ENCODE results near the gene CST5.
"Not testable (repeated sequence)": the region's sequence is repeated elsewhere in the genome, so short reads cannot be mapped to it uniquely, and the experiment has no call there.

The CST5 gene

DNA sequence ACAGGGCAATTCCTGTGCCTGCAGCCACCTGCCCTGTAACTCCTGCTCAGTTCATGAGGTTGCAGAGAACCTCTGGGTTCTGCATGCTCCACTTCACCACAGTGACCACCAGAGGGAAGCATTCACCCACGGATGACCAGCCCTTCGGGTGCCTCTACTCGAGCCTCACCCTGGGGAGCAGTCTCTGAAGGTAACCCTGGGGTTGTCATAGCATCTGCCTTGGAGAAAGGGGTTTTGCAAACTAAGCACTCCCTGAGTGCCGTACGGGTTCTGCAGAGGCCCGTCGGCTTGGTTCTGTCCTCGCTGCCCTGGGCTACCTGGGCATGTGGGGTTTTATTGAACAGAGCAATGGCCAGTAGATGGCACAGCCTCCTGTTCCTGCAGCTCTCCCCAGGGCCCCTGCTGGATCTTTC lies 10.2 kb upstream of the CST5 start:
- DNase-seq (ENCODE audit: low spot score) = peak; percentile 15

DNA sequence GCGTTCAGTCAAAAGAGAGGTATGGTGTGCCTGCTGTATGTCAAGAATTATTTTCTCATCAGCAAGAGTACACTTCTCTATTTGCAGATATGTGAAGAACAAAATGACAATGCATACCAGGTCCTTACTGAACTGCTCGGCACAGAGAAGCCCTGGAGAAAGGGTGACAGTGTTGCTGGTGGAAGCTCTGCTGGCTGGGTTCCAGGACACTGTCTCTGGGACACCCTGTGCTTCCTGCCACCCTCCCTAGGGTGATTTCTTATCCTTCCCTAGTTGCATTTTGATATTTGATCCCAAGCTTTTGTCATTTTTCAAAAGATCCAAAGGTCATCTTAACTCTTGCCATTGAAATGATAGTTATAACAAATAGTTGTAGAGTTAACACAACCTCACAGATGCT lies 8.3 kb upstream of the CST5 start:
- DNase-seq (ENCODE audit: low spot score) = no peak

DNA sequence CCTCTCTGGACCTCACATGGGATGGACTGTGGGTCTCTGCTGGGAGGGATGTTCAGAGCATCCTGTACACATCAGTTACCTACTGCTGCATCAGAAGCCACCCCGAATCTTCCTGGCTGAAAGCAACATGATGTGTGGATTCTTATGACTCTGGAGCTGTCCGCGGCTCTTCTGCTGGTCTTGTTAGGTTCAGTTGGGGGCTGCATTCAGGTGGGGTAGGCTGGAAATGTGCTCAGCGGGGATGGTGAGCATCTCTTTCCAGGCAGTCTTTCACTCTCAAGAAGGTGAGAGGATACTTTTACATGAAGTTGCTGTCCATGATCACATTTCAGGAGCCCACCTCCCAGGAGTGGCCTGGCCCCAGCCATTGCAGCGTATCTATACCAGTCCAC lies 5.2 kb upstream of the CST5 start:
- DNase-seq (ENCODE audit: low spot score) = no peak

DNA sequence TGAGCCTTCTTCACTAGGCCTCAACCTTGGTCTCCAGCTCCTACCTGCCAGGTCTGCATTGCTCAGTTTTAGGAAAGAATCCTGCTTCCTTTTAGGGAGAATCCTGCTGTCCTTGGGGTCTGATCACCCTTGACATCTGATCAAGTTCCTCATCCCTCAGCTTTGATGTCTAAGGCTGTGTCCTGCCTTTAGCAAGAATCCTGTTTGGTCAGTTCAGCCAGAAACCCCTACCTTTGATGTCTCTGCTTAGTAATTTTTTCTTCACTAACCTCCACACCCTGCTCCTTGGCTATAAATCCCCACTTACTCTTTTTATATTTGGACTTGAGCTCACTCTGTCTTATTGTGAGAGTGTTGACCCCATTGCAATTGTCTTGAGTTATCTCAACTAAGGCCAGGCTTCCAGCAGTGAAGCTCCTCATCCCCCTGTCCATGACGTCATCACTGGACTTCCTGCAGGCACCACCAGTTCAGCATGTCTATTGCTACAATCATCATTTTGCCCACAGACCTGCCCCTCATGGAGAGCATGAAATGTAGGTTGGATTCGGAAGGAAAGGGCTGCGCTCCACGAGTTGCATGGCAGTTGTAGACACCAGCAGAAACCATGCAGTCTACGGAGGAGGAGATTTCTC lies 4.7 kb upstream of the CST5 start:
- no peak for DNase-seq (ENCODE audit: low spot score)

DNA sequence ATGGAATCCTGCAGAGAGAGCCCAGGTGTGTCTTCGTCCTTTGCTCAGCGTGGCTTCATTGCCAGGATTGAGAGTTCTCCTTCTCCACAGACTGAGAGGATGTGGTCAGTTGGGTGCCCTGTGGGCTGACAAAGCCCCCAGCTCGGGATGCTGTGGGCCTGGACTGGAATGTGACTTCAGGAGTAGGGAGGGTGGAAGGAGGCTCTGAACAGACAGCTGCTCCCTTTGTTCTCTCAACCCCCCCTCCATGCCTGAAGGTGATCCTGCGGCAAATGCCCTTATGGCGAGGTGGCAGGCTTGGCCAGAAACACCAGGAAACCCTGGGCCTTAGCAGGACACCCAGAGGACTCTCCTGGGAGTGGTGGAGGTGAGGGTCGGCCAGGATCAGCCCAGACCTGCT lies 1.8 kb upstream of the CST5 start:
- no peak for DNase-seq (ENCODE audit: low spot score)

DNA sequence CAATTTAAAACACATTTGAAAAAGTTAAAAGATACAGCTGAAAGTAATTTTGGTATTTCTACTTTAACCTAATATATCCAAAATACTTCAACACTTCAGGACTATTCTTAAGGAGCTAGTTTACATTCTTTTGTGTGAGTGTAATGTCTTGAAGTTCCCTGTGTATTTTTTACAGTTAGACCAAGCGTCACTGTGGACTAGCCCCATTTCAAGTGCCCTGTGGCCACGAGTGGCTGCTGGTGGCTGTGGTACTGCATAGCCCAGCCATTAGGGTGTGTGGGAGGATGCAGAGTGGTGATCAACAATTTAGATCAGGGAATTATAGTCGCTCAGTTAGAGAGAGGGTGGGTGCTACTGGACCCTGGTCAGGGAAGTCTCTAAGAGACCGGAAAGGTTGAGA lies 869 bp upstream of the CST5 start:
- no peak for DNase-seq (ENCODE audit: low spot score)

DNA sequence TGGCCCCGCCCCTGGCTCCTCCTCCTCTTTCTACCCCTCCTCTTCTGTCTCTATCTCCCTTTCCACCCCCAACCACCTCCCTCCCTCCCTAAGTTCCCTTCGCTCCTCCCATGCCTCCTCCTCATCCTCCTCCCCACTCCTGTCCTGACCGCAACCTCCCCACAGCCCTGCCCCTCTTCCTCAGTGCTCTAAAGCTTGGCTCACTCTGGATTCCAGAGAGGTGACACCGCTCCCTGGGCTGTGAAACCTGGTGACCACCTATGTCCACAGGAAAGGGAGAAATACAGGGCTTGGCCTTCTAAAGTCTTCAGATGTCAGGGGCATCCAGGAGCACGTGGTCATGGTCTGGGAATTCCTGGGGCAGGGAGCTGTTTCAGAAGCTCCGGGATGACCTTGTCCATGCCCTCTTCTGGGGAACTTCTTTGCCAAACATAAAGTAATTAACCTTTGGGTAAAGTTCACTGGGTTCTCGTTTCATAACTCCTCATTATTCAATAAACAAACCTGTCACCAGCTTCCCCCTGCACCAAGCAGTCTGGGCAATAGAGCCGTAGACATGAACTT lies 345 bp upstream of the CST5 start:
- DNase-seq (ENCODE audit: low spot score) = no peak

DNA sequence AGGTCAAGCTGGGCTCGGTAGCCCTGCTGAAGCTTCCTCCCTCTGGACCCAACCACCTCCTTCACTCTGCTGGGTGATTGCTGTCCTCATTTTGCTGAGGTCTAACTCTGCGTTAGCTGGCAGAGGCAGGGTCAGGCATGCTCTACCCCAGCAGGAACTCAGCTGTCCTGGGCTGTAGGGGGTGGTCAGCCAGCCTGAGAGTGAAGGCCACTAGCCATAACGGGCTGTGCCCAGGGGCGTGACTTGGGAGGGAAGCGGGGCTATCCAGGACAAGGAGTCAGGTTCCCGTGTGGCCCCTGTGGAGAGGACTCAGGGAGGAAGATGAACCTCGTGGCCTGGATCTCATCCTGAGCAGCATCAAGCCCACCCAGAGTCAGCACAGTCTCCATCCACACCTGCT lies 761 bp downstream of the CST5 start:
- no peak for DNase-seq (ENCODE audit: low spot score)

DNA sequence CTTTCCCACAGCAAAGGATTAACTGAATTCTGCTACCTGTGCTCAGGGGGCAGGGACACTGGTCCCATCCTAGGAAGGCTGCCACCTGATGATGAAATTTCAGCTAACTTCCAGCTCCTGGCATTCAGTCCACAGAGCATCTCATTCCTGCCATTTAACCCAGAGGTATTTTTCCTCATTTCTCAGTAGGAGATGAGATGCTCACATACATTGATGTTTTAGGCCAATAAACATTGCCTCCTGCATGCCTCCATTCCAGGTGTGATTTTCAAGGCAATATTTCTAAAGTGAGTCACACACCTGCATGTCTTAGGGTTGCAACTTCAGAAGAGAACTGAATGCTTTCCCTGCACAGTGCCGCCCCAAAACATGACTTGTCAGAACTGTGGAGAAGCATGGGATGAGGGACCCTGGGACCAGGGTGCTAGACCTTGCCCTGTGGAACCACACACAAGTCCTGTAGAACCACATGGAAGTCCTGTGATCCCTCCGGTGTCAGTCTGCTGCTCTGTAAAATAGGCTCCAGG lies 1.5 kb downstream of the CST5 start:
- DNase-seq (ENCODE audit: low spot score) = not testable (repeated sequence)

DNA sequence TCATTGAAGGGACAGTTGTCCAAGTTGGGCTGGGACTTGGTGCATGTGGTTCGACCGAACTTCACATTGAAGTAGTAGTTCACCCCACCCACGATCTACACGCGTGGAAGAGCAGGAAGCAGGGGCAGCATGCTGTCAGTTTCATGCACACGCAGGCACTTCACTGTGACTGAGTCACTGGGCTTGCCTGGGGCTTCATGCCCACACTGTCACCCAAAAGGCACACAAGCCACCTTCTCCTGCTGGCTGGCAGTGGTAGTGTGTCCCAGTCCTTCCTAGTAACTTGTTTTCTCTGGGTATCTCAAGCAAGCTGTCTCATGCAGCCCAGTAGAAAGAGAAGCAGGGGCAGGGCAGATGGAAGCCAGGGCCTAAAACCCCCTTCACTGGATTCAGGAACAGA lies 2.0 kb downstream of the CST5 start:
- no peak for DNase-seq (ENCODE audit: low spot score)

DNA sequence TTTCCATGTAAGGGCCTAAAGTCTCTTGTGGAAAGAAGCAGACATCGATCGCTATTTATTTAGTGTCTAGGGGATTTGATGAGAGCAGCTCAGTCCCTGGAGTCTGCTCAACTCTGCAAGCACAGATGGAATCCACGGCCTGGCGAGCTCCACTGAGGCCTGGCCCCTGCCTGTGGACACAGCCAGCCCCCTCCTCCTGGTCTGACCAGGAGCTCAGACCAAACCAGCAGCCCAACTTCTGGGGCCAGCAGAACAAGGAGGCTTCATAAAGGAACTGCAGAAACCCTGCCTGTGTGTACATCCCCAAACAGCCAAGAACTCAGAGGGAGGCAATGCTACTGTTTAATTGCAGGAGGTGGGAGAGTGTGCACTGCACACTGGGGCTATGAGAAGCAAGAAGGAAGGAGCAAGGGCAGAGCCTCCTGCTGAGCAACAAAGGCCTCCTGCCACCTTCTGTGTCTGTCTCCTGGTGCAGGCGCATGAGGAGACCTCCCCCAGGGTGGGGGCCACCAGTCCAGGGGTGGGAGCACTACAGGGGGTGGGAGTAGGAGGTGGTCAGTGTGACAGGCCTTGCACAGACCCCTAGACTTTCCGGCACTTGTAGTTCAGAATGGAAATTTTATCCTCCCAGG lies 3.8 kb downstream of the CST5 start:
- no peak for DNase-seq (ENCODE audit: low spot score)

DNA sequence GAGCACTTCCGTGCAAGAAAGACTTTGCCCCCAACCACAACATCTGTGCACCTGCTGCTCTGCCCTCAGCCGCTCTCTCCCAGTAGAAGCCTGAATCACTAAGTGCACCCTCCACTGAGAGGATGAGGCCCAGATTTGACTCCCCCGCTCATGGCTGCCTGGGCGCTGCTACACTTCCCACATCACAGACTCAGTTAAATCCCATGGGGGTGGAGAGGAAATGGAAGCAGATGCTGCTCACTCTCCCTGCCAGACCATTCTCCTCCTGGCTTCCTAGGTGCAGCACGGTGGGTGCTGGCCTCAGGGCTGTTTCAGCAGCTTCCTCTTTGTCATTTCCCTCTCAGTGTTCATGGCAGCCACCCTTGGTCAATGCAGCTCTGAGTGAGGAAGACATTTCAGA lies 4.8 kb downstream of the CST5 start:
- DNase-seq (ENCODE audit: low spot score) = no peak

DNA sequence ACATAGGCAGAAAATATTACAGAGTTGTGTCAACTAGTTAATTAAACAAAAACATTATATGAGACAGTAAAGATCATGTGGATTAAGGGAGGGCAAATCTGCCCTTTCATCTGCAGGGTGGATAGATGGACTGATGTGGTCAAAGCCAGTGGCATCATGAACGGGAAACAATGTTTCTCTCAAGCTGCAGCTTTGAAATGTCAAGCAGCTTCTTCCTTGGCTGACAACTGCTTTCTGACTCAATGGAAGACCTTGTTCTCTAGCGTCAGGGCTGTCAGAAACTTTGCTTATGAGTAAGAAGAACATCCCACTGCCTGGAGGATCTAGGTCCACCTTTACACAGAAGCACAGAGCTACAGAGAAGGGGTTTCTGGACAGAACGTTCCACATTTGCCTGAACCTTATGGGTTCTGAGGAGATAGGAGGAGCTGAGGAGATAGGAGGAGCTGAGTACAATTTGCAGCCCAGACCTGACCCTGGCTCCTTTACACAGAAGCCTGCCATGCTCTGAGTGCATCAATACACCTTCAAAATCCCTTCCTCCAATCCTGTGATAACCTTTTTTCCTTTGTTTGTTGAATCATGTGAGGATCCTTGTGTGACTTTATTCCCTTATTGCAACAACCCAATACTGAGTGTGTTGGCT lies 6.1 kb downstream of the CST5 start:
- no peak for DNase-seq (ENCODE audit: low spot score)

DNA sequence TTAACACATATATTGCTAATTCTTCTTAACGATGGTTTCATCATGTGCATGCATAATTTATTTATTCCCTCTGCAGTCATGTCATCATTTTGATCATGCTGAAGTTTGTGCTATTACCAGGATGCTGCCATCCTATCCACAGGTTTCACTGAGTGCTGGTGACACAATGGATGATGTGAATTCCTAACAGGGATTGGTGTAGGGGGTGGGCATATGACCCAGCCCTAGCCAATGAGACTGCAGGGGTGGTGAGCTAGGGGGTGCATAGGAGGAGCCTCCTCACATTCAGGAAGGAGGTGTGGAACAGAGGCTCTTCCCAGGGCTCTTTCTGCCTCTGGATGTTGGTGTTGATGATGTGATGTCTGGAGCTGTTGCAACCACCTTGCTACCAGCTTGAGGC lies 7.5 kb downstream of the CST5 start:
- DNase-seq (ENCODE audit: low spot score) = no peak

DNA sequence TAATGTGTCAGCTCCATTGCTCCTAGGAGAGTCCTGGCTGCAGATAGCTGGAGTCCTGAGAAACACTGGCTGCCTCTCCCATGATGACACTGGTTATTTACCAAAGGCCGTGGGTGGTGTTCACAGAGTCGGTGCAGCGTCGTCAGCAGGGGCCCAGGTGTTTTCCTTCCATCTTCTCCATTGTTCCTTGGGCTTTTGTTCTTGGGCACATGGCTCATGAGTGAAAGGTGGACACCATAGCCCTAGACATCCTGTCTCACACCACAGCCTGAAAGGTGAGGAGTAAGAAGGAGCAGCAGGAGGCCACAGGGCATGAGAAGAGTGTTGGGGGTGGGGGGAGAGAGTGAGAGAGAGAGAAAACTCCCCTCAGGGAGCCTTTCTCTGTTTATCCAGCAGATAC lies 9.1 kb downstream of the CST5 start:
- DNase-seq (ENCODE audit: low spot score) = no peak

DNA sequence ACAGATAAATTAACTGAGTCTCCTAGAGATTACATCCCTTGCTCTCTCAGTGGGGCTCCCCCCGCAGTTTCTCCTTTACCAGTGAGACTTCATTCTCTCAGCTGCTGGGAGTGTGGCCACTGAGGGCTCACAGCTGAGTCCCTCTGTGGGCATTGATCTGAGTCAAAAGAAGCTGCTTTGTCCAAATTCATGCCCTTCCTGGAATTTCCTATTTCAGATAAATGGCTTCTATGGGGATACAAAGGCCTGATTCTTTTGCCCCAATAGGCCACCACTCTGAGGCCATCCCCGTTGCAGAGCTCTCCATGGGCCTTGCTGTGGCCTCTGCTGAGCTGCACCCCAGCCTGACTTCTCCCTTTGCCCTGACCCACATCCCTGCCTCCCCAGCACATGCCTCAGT lies 10.0 kb downstream of the CST5 start:
- DNase-seq (ENCODE audit: low spot score) = no peak

DNA sequence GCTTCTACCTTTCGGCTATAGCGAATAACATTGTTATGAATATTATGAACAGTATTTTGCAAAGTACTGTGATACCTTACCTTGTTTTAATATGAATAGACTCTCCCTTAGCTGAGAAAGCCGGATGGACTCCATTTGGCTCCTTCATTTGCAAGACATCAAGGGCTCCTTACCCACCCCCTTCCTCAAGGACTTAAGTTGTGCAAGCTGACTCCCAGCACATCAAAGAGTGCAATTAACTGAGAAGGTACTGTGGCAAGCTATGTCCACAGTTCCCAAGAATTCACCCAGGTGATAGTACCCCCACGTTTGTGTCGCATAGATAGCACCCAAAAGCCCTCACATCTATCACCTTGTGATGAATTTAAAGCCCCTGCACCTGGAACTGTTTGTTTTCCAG lies 11.2 kb downstream of the CST5 start:
- DNase-seq (ENCODE audit: low spot score) = no peak

DNA sequence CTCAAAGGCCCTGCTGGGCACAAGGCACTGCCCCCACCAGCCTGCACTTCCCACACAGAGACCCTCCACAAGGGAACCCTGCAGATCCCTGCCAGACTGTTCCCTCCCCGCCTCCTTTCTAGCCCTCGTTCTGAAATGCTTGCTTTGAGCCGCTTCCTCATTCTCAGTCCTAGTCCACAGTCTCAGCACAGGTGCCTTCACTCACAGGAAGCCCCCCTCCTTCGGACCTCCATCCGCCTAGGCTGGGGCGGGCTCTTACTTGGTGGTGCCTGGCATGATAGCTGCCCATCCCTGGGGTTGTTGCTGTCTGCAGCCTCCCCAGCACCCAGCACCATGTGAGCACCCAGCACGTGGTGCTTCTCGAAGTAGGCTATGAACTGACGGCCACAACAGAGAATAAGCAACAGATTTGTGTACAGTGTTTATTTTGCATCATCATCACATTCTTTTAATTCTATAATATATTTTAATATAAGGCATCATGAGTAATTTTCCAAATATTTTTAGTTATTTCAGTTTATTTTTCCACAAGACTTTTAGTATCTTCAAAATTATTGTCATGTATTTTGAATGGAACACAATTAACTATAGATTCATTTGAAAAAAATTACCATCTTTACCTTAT lies 12.3 kb downstream of the CST5 start:
- DNase-seq (ENCODE audit: low spot score) = no peak

DNA sequence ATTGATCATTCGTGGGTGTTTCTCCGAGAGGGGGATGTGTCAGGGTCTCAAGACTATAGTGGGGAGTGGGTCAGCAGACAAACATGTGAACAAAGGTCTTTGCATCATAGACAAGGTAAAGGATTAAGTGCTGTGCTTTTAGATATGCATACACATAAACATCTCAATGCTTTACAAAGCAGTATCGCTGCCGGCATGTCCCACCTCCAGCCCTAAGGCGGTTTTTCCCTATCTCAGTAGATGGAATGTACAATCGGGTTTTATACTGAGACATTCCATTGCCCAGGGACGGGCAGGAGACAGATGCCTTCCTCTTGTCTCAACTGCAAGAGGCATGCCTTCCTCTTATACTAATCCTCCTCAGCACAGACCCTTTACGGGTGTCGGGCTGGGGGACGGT lies 18.8 kb downstream of the CST5 start:
- DNase-seq (ENCODE audit: low spot score) = not testable (repeated sequence)

DNA sequence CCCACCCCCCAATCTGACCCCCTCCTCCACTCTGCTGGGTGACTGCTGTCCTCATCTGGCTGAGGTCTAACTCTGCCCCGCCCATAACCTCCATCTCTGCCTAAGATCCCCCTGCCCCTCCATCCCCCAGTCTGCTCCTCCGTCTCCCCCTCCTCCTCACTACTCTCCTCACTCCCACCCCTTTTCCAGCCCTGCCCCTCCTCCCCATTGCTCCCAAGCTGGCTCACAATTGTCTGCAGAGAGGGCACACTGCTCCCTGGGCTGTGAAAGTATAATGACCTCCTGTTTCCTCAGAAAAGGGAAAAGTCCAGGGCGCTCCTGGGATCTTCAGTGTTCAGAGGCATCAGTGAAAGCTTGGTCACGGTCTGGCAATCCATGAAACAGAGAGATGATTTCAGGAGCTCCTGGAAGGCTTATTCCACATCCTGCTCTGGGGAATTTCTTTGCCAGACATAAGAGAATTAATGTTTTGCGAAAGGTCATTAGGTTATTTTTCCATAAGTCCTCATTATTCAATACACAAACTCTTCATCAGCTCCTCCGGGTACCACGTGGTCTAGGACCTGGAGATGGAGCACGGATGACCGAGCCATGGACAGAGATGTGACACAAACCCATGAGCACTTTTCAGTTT lies 21.5 kb downstream of the CST5 start:
- DNase-seq (ENCODE audit: low spot score) = no peak

DNA sequence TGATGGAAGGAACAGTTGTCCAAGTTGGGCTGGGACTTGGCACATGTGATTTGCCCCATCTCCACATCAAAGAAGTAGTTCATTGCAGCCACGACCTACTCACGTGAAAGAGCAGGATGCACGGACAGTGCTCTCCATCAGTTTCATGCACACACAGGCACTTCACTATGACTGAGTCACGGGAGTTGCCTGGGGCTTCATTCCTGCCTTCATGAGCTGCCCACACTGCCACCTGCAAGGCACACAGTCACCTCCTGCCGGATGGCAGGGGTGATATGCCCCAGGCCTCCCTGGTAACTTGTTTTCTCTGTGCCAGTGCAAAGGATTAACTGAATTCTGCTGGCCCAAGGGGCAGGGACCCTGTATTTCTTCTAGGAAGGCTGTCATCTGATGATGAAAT lies 22.8 kb downstream of the CST5 start:
- DNase-seq (ENCODE audit: low spot score) = no peak

DNA sequence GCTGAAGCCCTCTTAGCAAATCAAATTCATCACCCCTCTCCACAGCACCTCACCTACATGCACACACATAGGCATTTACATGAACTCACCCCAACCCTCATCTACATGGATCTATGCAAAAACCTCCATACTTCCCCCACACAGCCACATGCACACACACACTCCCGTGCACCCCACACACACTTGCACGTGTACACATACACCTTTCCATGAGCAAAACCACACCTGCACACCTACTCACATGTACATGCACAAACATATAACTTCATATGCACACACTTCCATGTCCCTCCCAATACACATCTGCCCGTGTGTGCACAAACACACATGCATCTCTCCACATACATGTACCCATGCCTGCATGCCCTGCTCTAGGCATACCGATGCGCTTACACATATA lies 23.3 kb downstream of the CST5 start:
- DNase-seq (ENCODE audit: low spot score) = no peak

Data from hematopoietic multipotent progenitor cell treated with erythropoietin and hydrocortisone succinate and interleukin-3 and kit ligand, for 15 days (in vitro differentiated cells).